Subcutaneous adipose tissue (tissue), 4 donors: ENCODE data around the gene ERAL1. TPM values are rescaled to one million over a fixed set of nuclear protein-coding genes. Genes with fewer than 3 reads are reported as not detected.

ENCODE experiments used
- CTCF ChIP-seq: fragments of 450-650 bp; IDR thresholded peaks from one replicate; pipeline ENCODE4 v1.5.1; 2016; ENCODE audit warnings: low read depth, mild to moderate bottlenecking, control low read depth, antibody characterized with exemption, moderate library complexity
- total RNA-seq, 4 donors: library from RNA; depleted of rRNA; stranded (reverse); fragments of >200 nt; gene quantifications; one replicate each; pipeline ENCODE4 v1.1.0, GENCODE V29; 2016

Gene ERAL1
- total RNA-seq, 4 donors from 2014 or later: 22.7 to 34.2 (median 25.0) TPM

GRCh38 chr17:28891201-28891600 is 36.4 kb downstream of the ERAL1 start:
- no peak for TF ChIP-seq CTCF

- no peak for TF ChIP-seq CTCF
Observed at GRCh38 chr17:28892024-28892423, 37.2 kb downstream of the ERAL1 start.

- no peak for TF ChIP-seq CTCF
Observed at GRCh38 chr17:28895794-28896447, 41.1 kb downstream of the ERAL1 start.

- TF ChIP-seq CTCF: no peak
Observed at GRCh38 chr17:28896491-28896883, 41.7 kb downstream of the ERAL1 start.

- no peak for TF ChIP-seq CTCF
Observed at GRCh38 chr17:28896884-28897768, 42.3 kb downstream of the ERAL1 start, which contains the start of gene FLOT2. Gene FLOT2 (minus strand): TSS chr17:28897733. CDS start chr17:28897574, 159 bp downstream.

- TF ChIP-seq CTCF: no peak
Observed at GRCh38 chr17:28897769-28898526, 43.1 kb downstream of the ERAL1 start.
